ENCODE measurements around the gene CACNA1D.

CACNA1D gene

DNA sequence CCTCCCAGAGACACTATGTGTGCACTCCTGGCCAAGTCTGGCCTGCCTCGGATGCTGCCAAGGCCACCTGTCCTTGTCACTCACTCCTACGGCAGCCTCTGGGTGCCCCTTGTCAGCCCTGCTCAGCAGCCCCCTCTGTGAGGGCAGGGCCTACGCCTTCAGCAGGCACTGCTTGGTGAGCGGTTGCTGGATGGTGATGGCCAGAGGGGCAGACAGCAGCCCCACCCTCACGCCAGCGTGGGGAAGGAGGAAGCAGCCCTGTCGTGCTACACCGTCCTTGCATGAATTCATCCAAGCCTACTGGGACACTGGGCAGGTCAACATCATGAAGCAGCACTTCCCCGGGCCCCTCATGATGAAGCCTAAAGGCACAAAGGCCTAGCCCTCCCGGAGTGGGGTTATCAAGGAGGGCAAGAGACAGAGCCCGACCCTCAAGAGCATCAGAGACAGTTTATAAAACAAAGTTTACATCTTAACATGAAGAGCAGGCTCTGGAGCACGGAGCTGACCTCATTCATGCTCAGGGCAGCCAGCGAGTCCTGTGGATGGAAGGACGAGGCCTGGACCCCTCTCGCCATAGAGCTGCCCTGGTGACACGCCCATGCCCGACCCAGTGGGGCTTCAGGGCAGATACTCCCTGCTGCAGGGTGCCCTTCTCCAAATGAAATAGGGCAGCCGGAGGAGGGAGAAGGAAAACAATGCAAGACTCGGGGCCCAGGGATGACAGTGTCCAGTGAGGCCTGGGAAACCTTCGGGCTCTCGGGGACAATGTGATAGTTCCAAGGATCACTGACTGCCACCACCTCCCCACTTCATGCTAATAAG lies 326.6 kb downstream of the CACNA1D start:
- no peak overlapping the region for H3K27ac ChIP-seq
- no peak for TF ChIP-seq ZFX (IDR thresholded peaks at IDR 0.05; ENCODE audit: borderline replicate concordance)
- TF ChIP-seq, protein P1, sequence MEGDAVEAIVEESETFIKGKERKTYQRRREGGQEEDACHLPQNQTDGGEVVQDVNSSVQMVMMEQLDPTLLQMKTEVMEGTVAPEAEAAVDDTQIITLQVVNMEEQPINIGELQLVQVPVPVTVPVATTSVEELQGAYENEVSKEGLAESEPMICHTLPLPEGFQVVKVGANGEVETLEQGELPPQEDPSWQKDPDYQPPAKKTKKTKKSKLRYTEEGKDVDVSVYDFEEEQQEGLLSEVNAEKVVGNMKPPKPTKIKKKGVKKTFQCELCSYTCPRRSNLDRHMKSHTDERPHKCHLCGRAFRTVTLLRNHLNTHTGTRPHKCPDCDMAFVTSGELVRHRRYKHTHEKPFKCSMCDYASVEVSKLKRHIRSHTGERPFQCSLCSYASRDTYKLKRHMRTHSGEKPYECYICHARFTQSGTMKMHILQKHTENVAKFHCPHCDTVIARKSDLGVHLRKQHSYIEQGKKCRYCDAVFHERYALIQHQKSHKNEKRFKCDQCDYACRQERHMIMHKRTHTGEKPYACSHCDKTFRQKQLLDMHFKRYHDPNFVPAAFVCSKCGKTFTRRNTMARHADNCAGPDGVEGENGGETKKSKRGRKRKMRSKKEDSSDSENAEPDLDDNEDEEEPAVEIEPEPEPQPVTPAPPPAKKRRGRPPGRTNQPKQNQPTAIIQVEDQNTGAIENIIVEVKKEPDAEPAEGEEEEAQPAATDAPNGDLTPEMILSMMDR (IDR thresholded peaks at IDR 0.05), result no peak

DNA sequence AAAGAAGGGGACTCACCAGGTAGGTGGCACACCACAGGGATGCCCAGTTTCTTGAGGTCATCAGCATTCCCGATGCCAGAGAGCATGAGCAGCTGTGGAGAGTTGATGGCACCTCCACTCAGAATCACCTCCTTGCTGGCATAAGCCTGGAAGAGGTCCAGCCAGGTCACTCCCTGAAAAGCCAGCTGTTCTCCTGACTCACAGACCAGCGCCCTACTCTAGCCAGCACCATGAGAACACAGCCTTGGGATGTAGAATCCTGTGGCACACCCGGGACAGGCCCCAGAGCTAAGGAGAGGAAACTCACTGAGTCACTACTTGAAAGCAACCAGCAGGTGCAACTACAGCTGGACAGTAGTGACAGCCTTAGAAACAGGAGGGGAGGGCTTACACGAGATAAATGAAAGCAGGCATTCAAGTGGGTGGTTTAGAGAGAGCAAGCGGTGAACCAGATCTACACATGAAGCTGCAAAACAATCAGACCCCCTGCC lies 327.3 kb downstream of the CACNA1D start:
- TF ChIP-seq, protein P1 (IDR thresholded peaks at IDR 0.05), result no peak
- no peak for TF ChIP-seq ZFX (IDR thresholded peaks at IDR 0.05; ENCODE audit: borderline replicate concordance)
- no peak overlapping the region for H3K27ac ChIP-seq

DNA sequence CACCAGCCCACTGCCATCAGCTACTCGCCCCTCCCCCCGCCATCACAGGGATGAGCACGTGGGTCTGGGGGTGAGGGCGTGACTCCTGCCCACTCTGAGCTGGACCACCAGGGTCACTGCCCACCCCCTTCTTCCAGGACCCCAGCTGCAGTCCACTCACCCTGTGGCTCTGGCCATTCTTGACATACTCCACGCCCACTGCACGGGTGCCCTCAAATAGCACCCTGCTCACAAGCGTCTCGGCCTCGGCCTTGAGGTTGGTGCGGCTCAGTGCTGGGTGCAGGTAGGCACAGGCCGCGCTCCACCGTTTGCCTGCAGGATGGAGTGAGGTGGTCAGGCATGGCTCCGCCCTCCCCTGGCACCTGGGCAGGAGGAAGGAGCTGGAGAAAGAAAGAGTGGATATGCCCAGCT lies 327.9 kb downstream of the CACNA1D start:
- no peak for TF ChIP-seq ZFX (IDR thresholded peaks at IDR 0.05; ENCODE audit: borderline replicate concordance)
- TF ChIP-seq, protein P1 (IDR thresholded peaks at IDR 0.05), result no peak
- no peak overlapping the region for H3K27ac ChIP-seq

DNA sequence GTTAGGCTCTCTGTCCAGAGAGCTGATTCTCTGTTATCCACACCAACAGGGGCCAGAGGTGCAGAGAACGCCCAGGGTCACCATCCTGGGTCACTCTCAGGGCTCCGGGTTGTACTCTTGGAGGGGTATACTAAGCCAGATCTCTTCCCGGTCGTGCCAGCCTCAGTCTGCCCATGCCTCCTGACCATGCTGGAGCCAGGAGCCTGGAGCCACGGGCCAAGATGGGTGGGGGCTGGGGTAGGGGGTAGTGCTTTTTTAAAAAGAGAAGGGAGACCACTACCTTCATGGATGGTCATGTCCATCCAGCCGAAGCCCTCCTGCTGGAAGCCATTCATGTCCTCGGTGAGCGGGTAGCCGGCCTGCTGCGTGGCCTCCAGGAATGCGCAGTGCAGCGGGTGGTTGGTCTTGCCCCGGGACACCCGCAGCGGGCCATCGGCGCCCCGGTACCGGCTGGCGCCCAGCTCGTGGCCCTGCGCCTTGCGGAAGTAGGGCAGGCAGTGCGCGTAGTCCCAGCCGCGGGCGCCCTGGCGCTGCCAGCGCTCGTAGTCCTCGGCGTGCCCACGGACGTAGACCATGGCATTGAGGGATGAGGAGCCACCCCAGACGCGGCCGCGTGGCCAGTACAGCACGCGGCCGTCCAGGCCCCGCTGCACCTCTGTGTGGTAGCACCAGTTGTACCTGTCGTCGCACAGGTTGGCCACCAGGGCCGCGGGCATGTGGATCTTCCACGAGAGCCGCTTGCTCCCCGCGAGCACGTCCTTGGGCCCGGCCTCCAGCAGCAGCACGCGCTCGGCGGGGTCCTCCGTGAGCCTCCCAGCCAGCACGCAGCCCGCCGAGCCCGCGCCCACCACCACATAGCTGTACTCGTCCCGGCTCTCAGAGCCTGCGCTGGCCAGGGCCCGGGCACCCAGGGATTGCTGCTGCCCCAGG lies 328.9 kb downstream of the CACNA1D start:
- no peak for TF ChIP-seq ZFX (IDR thresholded peaks at IDR 0.05; ENCODE audit: borderline replicate concordance)
- TF ChIP-seq, protein P1 (IDR thresholded peaks at IDR 0.05), result no peak
- no peak overlapping the region for H3K27ac ChIP-seq

DNA sequence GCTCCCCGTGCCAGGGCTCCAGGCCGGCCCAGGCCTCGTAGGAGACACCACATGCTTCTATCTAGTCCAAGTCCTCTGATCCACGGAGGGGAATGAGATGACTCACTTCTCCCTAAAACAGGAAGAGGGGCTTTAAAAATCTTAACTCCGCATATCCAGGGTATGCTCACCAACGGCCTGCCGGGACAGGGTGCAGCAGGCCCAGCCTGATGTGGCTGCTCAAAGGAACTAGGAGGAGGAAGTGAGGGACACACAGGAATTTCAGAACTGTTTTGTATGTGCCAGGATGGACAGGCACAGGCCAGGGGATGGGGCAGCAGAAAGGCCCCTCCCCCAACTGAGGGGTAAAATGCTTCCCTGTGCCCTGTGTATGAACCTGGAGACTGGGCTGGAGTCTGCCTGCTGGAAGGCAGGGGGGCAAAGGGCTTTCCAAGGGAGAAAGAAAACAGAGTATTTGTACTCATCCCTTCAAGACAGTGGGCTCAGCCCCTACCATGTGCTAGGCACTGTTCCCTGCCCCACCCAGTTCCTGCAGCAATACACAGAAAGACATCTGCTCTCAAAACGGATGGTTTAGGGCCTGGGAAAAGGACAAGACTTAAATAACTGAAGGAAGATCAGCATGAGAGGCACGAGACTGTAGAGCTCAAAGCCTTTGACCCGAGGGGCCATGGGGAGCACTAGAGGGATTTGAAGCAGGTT lies 329.7 kb downstream of the CACNA1D start:
- no peak for TF ChIP-seq ZFX (IDR thresholded peaks at IDR 0.05; ENCODE audit: borderline replicate concordance)
- TF ChIP-seq, protein P1 (IDR thresholded peaks at IDR 0.05), result no peak
- H3K27ac ChIP-seq, result no peak overlapping the region

DNA sequence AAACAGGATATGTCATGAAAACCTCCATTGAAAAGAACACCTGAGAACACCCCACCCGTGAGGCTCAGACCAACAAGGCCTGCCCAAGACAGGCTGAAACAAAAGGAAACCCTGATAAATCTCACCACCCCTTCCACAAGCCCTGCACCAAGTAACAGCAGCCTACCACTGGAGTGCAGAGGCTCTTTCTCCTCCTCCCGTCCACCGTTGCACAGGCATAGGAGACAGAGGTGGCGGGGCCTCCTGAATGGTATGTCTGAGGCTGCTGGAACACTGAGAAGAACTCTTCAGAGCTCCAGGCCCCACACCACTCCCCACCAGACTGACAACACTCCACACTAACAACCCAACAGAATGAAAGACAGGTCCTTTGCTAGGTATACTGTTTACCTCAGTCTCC lies 330.4 kb downstream of the CACNA1D start:
- TF ChIP-seq, protein P1 (IDR thresholded peaks at IDR 0.05), result no peak
- H3K27ac ChIP-seq, result no peak overlapping the region
